ENCODE results near the gene RPAP3.

DNA sequence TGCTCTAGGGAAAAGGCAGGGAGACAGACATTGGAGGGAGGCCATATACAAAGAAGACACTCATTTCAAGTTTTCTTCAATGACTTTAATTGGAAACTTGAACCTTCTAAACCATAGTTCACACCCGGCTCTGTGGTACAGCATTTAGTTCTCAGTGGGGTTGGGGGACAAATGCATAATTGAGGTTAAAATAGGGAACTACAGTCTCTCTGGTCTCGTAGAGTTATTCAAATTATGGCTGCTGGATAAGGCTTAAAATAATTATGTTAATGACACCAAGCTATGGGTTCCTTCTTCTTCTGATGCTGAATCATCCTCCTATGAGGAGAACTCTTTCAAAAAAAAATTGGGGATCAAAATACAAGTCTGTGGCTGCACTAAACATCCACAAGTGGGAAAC is 3.8 kb upstream of the RPAP3 start:
- TF ChIP-seq, protein P1, sequence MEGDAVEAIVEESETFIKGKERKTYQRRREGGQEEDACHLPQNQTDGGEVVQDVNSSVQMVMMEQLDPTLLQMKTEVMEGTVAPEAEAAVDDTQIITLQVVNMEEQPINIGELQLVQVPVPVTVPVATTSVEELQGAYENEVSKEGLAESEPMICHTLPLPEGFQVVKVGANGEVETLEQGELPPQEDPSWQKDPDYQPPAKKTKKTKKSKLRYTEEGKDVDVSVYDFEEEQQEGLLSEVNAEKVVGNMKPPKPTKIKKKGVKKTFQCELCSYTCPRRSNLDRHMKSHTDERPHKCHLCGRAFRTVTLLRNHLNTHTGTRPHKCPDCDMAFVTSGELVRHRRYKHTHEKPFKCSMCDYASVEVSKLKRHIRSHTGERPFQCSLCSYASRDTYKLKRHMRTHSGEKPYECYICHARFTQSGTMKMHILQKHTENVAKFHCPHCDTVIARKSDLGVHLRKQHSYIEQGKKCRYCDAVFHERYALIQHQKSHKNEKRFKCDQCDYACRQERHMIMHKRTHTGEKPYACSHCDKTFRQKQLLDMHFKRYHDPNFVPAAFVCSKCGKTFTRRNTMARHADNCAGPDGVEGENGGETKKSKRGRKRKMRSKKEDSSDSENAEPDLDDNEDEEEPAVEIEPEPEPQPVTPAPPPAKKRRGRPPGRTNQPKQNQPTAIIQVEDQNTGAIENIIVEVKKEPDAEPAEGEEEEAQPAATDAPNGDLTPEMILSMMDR (IDR thresholded peaks at IDR 0.05): no peak
- TF ChIP-seq EP300 (IDR thresholded peaks at IDR 0.05): no peak

All from ovary (tissue), 3 donors.